Fibroblast of skin of abdomen (primary cell): ENCODE results near the gene NFKBIE.

Experiments
- DNase-seq: peaks from one replicate; pipeline ENCODE4 v3.0.0-alpha.2; 2013

The NFKBIE gene

GRCh38 chr6:44297063-44298038 lies 32.0 kb upstream of the NFKBIE start:
- DNase-seq = peak; percentile 18

GRCh38 chr6:44294832-44295791 lies 29.8 kb upstream of the NFKBIE start:
- DNase-seq = no peak

- DNase-seq = no peak
Measured at GRCh38 chr6:44292661-44293365, 27.5 kb upstream of the NFKBIE start.

GRCh38 chr6:44291841-44292240 lies 26.5 kb upstream of the NFKBIE start:
- DNase-seq = no peak

DNA sequence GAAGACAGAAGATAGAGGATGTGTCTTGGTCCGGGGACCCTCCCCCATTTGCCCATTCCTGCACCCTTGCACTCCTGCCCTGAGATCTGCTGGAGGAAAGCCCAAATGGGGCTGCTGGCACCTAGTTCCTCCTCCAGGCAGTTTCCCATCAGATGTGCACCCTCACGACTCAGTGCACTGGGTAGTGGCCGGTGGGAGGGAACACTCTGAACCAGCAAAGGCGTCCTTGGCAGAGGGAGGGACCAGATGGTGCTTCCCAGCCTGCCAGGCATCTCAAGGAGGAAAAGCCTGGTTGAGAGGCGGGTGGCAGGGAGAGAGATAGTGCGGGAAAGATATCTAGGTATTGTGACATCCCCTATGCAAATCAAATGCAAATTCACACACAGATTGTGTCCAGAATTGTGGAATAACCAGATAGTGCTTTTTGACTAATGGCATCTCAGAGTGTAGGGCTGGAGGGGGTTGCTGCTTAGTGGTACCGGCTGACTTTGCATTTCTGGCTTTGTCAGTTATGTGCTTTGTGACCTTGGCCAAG lies 24.4 kb upstream of the NFKBIE start:
- no peak for DNase-seq

DNA sequence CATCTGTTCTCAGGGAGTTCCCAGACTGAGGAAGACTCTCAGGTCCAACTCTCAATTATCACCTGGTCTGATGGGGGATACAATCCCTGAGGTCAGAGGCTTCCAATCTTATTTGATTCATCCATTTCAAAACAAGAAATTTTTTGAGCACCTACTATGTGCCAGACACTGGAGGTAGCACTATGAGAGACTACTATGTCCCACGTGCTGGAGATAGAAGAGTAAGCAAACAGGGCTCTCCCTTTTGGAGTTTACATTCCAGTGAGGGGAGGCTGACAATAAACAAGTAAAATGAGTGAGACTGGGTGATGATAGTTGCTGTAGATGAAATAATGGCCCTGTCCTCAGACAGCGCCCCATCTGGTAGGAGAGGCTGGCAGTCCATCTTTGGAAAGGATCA lies 21.4 kb upstream of the NFKBIE start:
- DNase-seq = no peak

GRCh38 chr6:44286285-44286565 lies 20.9 kb upstream of the NFKBIE start:
- no peak for DNase-seq

DNA sequence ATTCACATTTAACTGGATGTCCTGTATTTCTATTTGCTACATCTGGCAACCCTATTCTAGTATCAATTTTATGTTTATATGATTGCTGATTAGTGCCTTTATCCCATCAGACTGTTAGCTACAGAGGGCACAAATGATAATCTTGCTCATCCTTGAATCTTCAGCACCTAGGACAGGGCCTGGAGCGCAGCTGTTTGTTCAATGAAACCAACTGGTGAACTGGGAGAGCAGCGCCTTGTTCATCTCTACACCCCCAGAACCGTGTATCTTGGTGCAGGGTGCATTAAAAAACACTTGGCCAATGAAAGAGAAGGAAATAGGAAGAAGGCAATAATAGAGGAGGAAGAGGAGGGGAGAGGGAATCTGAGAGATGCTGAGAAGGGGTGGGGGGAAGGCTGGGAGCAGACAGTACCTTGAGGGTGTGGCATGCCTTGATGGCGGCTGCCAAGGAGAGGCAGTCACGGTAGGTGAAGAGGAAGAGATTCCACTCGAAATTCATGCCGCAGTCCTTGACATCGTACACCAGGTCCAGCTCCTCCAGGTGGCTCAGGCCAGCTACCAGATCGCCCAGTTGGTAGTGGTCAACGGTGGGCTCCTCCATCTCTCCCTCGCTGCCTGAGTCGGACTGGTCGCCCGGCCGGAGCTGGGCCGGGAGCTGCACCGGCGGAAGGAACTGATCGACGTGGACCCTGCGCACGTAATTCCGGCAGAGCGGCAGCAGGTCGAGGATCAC lies 20.4 kb upstream of the NFKBIE start:
- DNase-seq = no peak

DNA sequence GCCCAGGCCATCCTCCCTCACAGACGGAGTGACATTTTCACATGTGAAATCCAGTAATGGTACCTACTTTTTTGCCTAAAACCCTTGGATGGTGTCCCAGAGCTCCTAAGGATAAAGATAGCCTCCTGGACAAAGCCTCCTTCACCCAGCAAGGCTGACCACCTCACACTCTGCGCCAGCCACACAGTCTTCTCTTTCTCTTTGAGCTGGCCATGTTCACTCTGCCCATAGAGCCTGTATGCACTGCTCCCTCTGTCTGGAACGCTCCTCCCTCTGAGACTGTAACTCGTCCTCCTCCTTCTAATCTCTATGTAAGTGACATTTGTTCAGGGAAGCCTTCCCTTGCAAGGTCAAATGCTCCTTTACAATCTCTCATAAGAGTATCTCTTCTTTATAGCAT lies 19.5 kb upstream of the NFKBIE start:
- DNase-seq = no peak

DNA sequence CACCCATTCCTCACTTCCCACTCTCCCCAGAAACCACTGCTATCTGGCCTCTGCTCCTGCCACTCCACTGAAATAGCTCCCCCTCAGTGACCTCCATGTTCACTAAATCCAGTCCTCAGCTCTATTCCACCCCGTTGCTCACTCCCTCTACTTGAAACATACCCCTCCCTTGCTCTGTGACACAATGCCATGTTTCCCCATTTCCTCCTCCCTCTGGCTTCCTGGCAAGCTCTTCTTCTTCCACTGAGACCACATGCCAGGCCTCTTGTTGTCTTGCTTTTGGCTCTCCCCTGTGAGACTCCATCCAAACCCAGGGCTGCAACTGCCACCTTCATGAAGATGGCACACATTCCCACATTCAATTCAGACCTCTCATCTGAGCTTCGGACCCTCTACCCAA lies 18.8 kb upstream of the NFKBIE start:
- DNase-seq = no peak

- no peak for DNase-seq
Measured at GRCh38 chr6:44278774-44279697, 13.7 kb upstream of the NFKBIE start.

GRCh38 chr6:44278315-44278714 lies 13.0 kb upstream of the NFKBIE start:
- DNase-seq = no peak

- DNase-seq = no peak
Measured at GRCh38 chr6:44277763-44278162, 12.4 kb upstream of the NFKBIE start.

DNA sequence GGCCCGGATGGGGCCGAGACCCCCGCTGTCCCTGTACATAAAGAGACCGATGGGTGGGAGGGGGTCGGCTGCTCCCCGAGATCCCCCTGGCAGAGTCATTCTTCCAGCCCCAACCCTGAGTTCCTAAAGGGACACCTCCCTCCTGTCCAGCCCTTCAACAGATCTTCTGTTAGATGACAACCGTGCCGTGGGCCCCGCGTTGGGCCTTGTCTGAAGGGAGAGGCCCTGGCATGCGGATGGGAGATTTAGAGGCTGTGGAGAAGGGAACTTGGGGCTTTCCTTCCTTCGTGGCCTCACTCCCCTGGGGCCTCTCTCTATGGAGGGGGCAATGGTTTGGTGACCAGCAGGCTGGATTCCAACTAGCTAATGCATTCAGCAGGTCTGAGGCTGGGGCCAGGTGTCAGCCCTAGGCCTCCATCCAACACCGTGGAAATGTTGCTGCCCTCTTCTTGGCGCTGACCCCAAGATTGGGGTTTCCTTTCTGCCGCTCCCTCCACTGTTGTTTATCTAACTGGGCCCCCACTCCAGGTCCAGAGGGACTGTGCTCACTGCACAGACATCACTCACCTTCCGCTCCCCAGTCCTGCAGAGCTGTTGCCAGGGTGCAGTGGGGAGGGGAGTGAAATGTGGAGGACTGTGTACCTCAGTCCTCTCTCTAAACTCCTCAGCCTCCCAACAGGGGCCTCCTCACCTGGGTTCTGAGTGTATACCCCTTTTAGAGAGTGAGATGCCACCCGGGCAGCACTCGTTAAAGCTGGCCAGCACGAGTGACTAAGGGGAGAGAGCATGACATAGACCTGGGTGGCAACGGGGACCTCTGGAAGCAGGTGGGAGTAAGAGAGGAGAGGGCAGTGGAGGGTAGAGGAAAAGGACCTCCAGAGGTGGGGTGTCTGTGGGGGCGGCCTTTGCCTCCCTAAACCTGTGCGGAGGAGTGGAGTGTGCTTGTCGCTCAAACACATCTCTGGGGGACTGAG lies 11.6 kb upstream of the NFKBIE start:
- DNase-seq = no peak

DNA sequence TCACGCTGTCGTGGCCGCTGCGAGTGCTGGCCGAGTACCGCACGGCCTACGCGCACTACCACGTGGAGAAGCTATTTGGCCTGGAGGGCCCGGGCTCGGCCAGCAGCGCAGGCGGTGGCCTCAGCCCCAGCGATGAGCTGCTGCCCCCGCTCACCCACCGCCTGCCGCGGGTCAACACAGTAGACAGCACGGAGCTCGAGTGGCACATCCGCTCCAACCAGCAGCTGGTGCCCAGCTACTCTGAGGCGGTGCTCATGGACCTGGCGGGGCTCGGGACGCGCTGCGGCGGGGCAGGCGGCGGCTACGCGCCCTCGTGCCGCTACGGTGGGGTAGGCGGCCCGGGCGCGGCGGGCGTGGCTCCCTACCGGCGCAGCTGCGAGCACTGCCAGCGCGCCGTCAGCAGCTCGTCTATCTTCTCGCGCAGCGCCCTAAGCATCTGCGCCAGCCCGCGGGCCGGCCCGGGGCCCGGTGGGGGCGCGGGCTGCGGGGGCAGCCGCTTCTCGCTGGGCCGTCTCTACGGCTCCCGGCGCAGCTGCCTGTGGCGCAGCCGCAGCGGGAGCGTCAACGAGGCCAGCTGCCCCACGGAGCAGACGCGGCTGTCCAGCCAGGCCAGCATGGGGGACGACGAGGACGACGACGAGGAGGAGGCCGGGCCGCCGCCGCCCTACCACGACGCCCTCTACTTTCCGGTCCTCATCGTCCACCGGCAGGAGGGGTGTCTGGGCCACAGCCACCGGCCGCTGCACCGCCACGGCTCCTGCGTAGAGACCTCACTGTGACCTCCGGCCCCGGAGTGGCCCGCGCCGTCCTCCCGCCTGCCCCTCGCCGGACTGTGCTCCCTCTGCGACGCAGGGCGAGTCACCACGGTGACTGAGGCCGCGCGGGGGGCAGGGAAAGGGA lies 10.6 kb upstream of the NFKBIE start:
- DNase-seq = no peak

- no peak for DNase-seq
Measured at GRCh38 chr6:44275271-44275748, 10.0 kb upstream of the NFKBIE start.

DNA sequence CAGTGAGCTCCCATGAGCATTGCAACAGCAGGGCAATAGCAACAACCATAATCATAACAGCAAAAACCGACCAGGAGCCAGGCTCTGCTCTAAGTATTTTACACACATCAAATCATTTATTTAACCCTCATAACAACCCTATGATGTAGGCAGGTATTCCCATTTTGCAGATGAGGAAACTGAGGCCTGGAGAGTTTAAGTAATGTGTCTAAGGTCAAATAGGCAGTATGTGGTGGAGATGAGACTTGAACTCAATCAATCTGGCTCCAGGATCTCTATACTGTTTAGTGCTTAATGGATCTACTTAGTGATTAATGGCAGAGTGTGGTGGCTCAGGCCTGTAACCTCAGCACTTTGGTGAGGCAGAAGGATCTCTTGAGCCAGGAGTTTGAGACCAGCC lies 8.3 kb upstream of the NFKBIE start:
- no peak for DNase-seq

DNA sequence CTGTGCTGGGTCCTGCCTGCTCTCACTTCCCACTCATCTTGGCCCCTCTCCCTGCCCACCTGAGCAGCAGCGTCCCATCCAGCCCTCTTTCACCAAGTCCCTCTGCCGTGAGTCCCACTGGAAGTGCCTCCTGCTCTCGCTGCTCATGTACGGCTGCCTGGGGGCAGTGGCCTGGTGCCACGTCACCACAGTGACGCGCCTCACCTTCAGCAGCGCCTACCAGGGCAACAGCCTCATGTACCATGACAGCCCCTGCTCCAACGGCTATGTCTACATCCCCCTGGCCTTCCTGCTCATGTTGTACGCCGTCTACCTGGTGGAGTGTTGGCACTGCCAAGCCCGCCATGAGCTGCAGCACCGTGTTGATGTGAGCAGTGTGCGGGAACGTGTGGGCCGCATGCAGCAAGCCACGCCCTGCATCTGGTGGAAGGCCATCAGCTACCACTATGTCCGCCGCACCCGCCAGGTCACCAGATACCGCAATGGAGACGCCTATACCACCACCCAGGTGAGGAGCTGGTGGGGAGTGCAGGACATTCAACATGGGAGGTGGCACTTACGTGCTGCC lies 7.7 kb upstream of the NFKBIE start:
- no peak for DNase-seq
